Measurements from ENCODE around the gene TIE1. TPM values are rescaled to one million over a fixed set of nuclear protein-coding genes. Genes with fewer than 3 reads are reported as not detected.

Gene TIE1
- total and polyA plus RNA-seq, 2 of the 13 experiments (the other 11 are each of a cell fraction or from before 2014, with no cell fraction given), result 0.58 to 0.84 TPM

DNA sequence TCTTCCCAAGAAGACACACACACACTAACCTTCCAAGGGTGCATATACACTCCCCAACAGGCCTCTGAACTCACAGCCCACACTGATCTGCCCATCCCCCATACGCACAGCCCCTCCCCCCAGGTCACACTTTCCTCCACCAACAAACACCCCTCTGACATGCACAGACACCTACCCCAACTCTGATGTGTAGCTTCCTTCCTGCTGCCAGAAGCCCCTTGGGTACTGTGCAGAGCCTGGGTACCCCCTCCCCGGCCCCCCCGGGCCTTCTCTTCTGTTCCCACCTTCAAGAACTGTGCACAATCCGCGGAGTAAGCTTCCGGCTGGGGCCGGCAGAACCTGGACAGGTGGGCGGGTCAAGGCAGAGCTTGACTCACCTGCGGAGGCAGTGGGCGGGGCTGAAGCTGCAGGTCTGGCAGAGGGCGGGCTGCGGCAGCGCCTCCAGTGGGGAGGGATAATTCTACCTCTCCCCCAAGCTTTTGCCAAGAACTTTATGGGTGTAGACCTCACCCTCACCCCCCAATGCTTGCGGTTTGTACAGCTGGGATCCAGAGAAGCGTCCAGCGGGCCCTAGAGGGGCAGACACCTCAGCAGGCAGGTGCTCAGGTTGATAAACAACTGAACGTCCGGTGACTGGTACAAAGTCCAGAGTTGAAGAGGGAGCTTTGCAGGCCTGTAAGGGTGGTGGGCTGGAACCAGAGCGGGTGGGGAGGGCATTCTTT is 15.4 kb upstream of the TIE1 start, which contains the start of gene C1orf210 (continued):
- peak; percentile 31; the same call in 1 of the 2 replicates for TF ChIP-seq ZNF441 (CRISPR knock-in tag; IDR thresholded peaks at IDR 0.05; ENCODE audit: borderline replicate concordance)
- peak; percentile 84 for TF ChIP-seq PAXIP1 (CRISPR knock-in tag; conservative IDR thresholded peaks at IDR 0.05)
- no peak for TF ChIP-seq KMT2A (CRISPR knock-in tag; IDR thresholded peaks at IDR 0.05)
- TF ChIP-seq ZNF484 (CRISPR knock-in tag; IDR thresholded peaks at IDR 0.05; ENCODE audit: borderline replicate concordance, low read depth), result no peak
- no peak for TF ChIP-seq ARHGAP35 (CRISPR knock-in tag; IDR thresholded peaks at IDR 0.05; ENCODE audit: borderline replicate concordance)
- TF ChIP-seq KMT2B (CRISPR knock-in tag; IDR thresholded peaks at IDR 0.05), result no peak
- no peak for TF ChIP-seq NONO (IDR thresholded peaks at IDR 0.05)
- TF ChIP-seq NONO (CRISPR knock-in tag; conservative IDR thresholded peaks at IDR 0.05), result no peak; the same call in 1 of the 2 replicates
- TF ChIP-seq TEAD3 (CRISPR knock-in tag; optimal IDR thresholded peaks at IDR 0.05; ENCODE audit: borderline replicate concordance), result no peak
- no peak for TF ChIP-seq REXO4 (CRISPR knock-in tag; IDR thresholded peaks at IDR 0.05; ENCODE audit: borderline replicate concordance)
- peak; percentile 92 for TF ChIP-seq HNF4A (CRISPR knock-in tag; IDR thresholded peaks at IDR 0.05)
- TF ChIP-seq ZNF746 (CRISPR knock-in tag; IDR thresholded peaks at IDR 0.05), result peak; percentile 31; the same call in 1 of the 2 replicates
- TF ChIP-seq FOXP1 (IDR thresholded peaks at IDR 0.05), result no peak
- peak; percentile 53; the same call in 1 of the 2 replicates for TF ChIP-seq FOXP1 (CRISPR knock-in tag; IDR thresholded peaks at IDR 0.05)
- TF ChIP-seq CBFB (CRISPR knock-in tag; IDR thresholded peaks at IDR 0.05), result 0 out of 2 replicates have a peak, but pooled peaks have one; percentile 8
- no peak for TF ChIP-seq ZBTB3 (CRISPR knock-in tag; IDR thresholded peaks at IDR 0.05; ENCODE audit: borderline replicate concordance, low read depth)
- TF ChIP-seq, protein P1, sequence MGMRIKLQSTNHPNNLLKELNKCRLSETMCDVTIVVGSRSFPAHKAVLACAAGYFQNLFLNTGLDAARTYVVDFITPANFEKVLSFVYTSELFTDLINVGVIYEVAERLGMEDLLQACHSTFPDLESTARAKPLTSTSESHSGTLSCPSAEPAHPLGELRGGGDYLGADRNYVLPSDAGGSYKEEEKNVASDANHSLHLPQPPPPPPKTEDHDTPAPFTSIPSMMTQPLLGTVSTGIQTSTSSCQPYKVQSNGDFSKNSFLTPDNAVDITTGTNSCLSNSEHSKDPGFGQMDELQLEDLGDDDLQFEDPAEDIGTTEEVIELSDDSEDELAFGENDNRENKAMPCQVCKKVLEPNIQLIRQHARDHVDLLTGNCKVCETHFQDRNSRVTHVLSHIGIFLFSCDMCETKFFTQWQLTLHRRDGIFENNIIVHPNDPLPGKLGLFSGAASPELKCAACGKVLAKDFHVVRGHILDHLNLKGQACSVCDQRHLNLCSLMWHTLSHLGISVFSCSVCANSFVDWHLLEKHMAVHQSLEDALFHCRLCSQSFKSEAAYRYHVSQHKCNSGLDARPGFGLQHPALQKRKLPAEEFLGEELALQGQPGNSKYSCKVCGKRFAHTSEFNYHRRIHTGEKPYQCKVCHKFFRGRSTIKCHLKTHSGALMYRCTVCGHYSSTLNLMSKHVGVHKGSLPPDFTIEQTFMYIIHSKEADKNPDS (CRISPR knock-in tag; IDR thresholded peaks at IDR 0.05), result no peak
- TF ChIP-seq ZNF101 (CRISPR knock-in tag; IDR thresholded peaks at IDR 0.05; ENCODE audit: borderline replicate concordance, low read depth), result no peak
- peak; percentile 31; the same call in 1 of the 2 replicates for TF ChIP-seq PATZ1 (CRISPR knock-in tag; IDR thresholded peaks at IDR 0.05)
- no peak for TF ChIP-seq ZNF678 (CRISPR knock-in tag; IDR thresholded peaks at IDR 0.05)
- TF ChIP-seq SYNCRIP (IDR thresholded peaks at IDR 0.05; ENCODE audit: insufficient read depth, low read depth, low read length), result no peak
- TF ChIP-seq SIX4 (CRISPR knock-in tag; IDR thresholded peaks at IDR 0.05), result no peak
- no peak for TF ChIP-seq TAF15 (IDR thresholded peaks at IDR 0.05; ENCODE audit: low read depth, low read length, poor library complexity, severe bottlenecking)

Data from HepG2 (cell line).